ENCODE results near the gene SRCAP.

GRCh38 chr16:30766206-30766932 lies 67.4 kb downstream of the SRCAP start:
- no peak for TF ChIP-seq POLR2A (IDR thresholded peaks at IDR 0.05)
- no peak for TF ChIP-seq CTCF (IDR thresholded peaks at IDR 0.05)
